Neutrophil (primary cell): ENCODE measurements around the gene SGSM1.

Source experiments
- H3K27ac ChIP-seq: fragments of 200-600 bp; sonication (generic); 2 replicates; pipeline ENCODE4 v1.5.1; 2016; ENCODE audit warnings: mild to moderate bottlenecking, moderate library complexity
- H3K27me3 ChIP-seq: fragments of 200-600 bp; sonication (generic); 2 replicates; pipeline ENCODE4 v1.6.0; 2016; ENCODE audit warnings: mild to moderate bottlenecking
- H3K36me3 ChIP-seq: fragments of 200-600 bp; sonication (generic); 2 replicates; pipeline ENCODE4 v1.5.1; 2017
- H3K4me1 ChIP-seq, 2 experiments: fragments of 200-600 bp in 1 of 2; sonication (generic) in 1 of 2; 1 replicate in 1 of 2; 2 replicates in 1 of 2; pipeline versions ENCODE4 v1.5.1 to v1.6.1; 2013 to 2016; ENCODE audit warnings: low read depth in 1 of 2, low read length in 1 of 2, mild to moderate bottlenecking in 1 of 2, moderate library complexity in 1 of 2; ENCODE audit not compliant: control insufficient read depth in 1 of 2, insufficient read depth in 1 of 2
- H3K4me3 ChIP-seq, 2 experiments: fragments of 200-600 bp in 1 of 2; sonication (generic) in 1 of 2; 1 replicate in 1 of 2; 2 replicates in 1 of 2; pipeline ENCODE4 v1.5.1; 2013 to 2016; ENCODE audit warnings: low read depth in 1 of 2, low read length in 1 of 2, mild to moderate bottlenecking in 1 of 2, moderate library complexity in 1 of 2
- H3K9me3 ChIP-seq: fragments of 200-600 bp; sonication (generic); 2 replicates; pipeline ENCODE4 v1.5.1; 2016
- CTCF ChIP-seq: fragments of 200-600 bp; sonication (generic); IDR thresholded peaks from 2 replicates; pipeline ENCODE4 v1.5.1; 2016; ENCODE audit warnings: antibody characterized with exemption

The SGSM1 gene

GRCh38 chr22:24952837-24953383 lies 146.9 kb downstream of the SGSM1 start:
- H3K27ac ChIP-seq = no peak overlapping the region
- peak overlapping the region; percentile 46 to 58 for H3K4me3 ChIP-seq
- H3K36me3 ChIP-seq = no peaks in the 10 kb centered on the region
- peaks cover 74% of the 10 kb centered on the region for H3K27me3 ChIP-seq
- no peaks in the 10 kb centered on the region for H3K9me3 ChIP-seq
- no peak for TF ChIP-seq CTCF
- peaks cover 13 to 15% of the 10 kb centered on the region in 2 experiments for H3K4me1 ChIP-seq

- H3K4me3 ChIP-seq = no peak overlapping the region
- H3K27me3 ChIP-seq = peaks cover 74% of the 10 kb centered on the region
- H3K4me1 ChIP-seq = peaks cover 13 to 15% of the 10 kb centered on the region in 2 experiments
- no peaks in the 10 kb centered on the region for H3K9me3 ChIP-seq
- no peak overlapping the region for H3K27ac ChIP-seq
- TF ChIP-seq CTCF = no peak
- H3K36me3 ChIP-seq = no peaks in the 10 kb centered on the region
Measured at GRCh38 chr22:24953384-24954113, 147.5 kb downstream of the SGSM1 start.

GRCh38 chr22:24954114-24954463 lies 148.1 kb downstream of the SGSM1 start:
- Histone ChIP-seq H3K9me3 (no peaks in the 10 kb centered on the region), H3K4me3 (no peak overlapping the region), H3K36me3 (no peaks in the 10 kb centered on the region), H3K4me1 (peaks cover 13 to 15% of the 10 kb centered on the region in 2 experiments), H3K27me3 (peaks cover 71% of the 10 kb centered on the region), H3K27ac (no peak overlapping the region)
- TF ChIP-seq CTCF = no peak

GRCh38 chr22:24954856-24955255 lies 148.8 kb downstream of the SGSM1 start:
- Histone ChIP-seq H3K9me3 (no peaks in the 10 kb centered on the region), H3K4me1 (peaks cover 13 to 15% of the 10 kb centered on the region in 2 experiments), H3K27ac (no peak overlapping the region), H3K27me3 (peaks cover 63% of the 10 kb centered on the region), H3K4me3 (no peak overlapping the region), H3K36me3 (no peaks in the 10 kb centered on the region)
- TF ChIP-seq CTCF = no peak

- H3K27me3 ChIP-seq = peaks cover 41% of the 10 kb centered on the region
- H3K9me3 ChIP-seq = no peaks in the 10 kb centered on the region
Measured at GRCh38 chr22:24957043-24957442, 151.0 kb downstream of the SGSM1 start.

More at GRCh38 chr22:24957043-24957442, 151.0 kb downstream of the SGSM1 start:
- H3K27ac ChIP-seq = no peak overlapping the region
- TF ChIP-seq CTCF = no peak
- no peaks in the 10 kb centered on the region for H3K36me3 ChIP-seq
- peaks cover 11 to 12% of the 10 kb centered on the region in 2 experiments for H3K4me1 ChIP-seq
- H3K4me3 ChIP-seq = no peak overlapping the region
